GM12874 (cell line): ENCODE results near the gene HMG20A.

Experiments used
- TF ChIP-seq, protein P1 (sequence below): IDR thresholded peaks from 2 replicates; pipeline ENCODE4 v1.5.1; 2011; ENCODE audit warnings: low read depth, mild to moderate bottlenecking, control low read depth, low read length, moderate library complexity; ENCODE audit not compliant: insufficient read depth

Gene HMG20A

DNA sequence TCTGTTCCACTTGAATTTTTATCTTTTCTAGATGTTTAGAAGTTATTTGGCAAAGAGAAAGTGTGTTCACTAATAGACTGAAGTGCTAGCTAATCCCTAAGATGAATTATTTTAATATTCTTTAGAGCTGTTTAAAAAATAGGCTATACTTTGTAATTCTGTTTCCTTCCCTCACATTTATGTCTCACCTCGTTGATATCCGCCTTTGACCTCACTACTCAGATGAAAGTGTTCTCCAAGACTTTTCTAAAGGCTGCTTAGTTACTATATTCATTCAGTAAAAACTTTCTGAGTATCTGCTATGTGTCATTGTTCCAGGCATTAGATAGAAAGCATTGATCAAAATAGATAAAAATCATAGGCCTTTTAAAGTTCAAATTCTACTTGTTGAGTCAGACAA, 38.3 kb downstream of the HMG20A start:
- TF ChIP-seq, protein P1, sequence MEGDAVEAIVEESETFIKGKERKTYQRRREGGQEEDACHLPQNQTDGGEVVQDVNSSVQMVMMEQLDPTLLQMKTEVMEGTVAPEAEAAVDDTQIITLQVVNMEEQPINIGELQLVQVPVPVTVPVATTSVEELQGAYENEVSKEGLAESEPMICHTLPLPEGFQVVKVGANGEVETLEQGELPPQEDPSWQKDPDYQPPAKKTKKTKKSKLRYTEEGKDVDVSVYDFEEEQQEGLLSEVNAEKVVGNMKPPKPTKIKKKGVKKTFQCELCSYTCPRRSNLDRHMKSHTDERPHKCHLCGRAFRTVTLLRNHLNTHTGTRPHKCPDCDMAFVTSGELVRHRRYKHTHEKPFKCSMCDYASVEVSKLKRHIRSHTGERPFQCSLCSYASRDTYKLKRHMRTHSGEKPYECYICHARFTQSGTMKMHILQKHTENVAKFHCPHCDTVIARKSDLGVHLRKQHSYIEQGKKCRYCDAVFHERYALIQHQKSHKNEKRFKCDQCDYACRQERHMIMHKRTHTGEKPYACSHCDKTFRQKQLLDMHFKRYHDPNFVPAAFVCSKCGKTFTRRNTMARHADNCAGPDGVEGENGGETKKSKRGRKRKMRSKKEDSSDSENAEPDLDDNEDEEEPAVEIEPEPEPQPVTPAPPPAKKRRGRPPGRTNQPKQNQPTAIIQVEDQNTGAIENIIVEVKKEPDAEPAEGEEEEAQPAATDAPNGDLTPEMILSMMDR, result no peak

DNA sequence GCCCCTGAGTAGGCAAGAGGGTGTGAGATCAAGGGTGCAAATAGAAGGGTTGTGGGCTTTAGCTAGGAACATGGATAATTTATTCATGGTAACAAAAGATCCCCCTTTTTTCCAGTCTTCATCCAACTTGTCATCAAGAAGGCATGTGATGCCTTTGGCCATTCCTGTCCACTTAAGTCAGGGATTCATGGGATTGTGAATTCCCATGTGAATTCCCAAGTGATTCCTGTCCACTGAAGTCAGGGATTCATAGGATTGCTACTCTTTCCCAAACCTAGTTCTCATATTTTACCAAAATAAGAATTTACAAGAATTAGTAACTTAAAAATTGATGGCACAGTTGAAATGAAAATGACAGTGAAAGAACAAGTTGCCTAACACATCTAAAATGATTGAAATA, 40.8 kb downstream of the HMG20A start:
- TF ChIP-seq, protein P1, result no peak

GRCh38 chr15:77464129-77464865, 43.6 kb downstream of the HMG20A start:
- TF ChIP-seq, protein P1, result no peak

DNA sequence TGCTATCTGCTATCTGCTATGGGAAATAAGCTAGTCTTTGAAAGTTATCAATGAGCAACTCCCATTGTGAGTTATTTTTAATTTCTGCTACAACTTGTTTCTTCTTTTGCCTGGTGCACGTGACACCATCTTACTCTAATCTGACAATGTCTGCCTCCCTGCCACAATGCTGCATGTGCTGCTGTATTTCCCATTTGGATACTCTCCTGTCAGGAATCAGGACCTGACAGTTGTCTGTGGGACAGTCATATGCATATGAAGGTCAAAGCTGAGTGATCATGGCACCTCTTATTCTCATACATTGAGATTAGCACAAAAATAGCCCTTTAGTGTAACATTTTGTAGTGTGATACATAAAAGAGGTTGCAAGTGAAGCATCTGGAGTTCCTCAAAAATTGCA, 45.8 kb downstream of the HMG20A start:
- TF ChIP-seq, protein P1, result no peak

GRCh38 chr15:77468896-77469295, 48.2 kb downstream of the HMG20A start:
- TF ChIP-seq, protein P1, result no peak

- TF ChIP-seq, protein P1, result no peak
Observed at GRCh38 chr15:77470235-77470634, 49.5 kb downstream of the HMG20A start.

- TF ChIP-seq, protein P1, result no peak
Observed at GRCh38 chr15:77473328-77473727, 52.6 kb downstream of the HMG20A start.
